Dendritic cell treated with granulocyte-macrophage colony-stimulating factor and Interleukin-4, amounts not matched to agents 40 ng/mL and 50 ng/mL, for 4 days (primary cell): ENCODE results near the gene NHLRC4.

Experiments used
- H3K27ac Mint-ChIP-seq: one replicate; pipeline ENCODE4 v1.8.0; 2022; ENCODE audit warnings: mild to moderate bottlenecking, mixed read lengths
- H3K27me3 Mint-ChIP-seq: one replicate; pipeline ENCODE4 v1.8.0; 2022; ENCODE audit warnings: mild to moderate bottlenecking, mixed read lengths
- H3K36me3 Mint-ChIP-seq: one replicate; pipeline ENCODE4 v1.8.0; 2022; ENCODE audit warnings: low read depth, mixed read lengths
- H3K4me1 Mint-ChIP-seq: one replicate; pipeline ENCODE4 v1.8.0; 2022; ENCODE audit warnings: low read depth, mixed read lengths
- H3K4me3 Mint-ChIP-seq: one replicate; pipeline ENCODE4 v1.8.0; 2022; ENCODE audit warnings: mild to moderate bottlenecking, moderate library complexity, mixed read lengths
- H3K9me3 Mint-ChIP-seq: one replicate; pipeline ENCODE4 v1.8.0; 2022; ENCODE audit warnings: mixed read lengths
- intact Hi-C: fragments of 100-400 bp; cut with micrococcal nuclease; formaldehyde crosslinking; loops from one replicate; pipeline ENCODE4 v1.15.0; 2022

NHLRC4 gene

GRCh38 chr16:554640-555365, 12.0 kb upstream of the NHLRC4 start:
- no peaks in the 10 kb centered on the region for H3K4me1 Mint-ChIP-seq
- intact Hi-C loops, result no loop called here
- H3K27me3 Mint-ChIP-seq, result peaks cover 26% of the 10 kb centered on the region
- no peak overlapping the region for H3K27ac Mint-ChIP-seq
- peaks cover 48% of the 10 kb centered on the region for H3K36me3 Mint-ChIP-seq
- no peaks in the 10 kb centered on the region for H3K9me3 Mint-ChIP-seq
- no peak overlapping the region for H3K4me3 Mint-ChIP-seq

GRCh38 chr16:555528-556473, 11.0 kb upstream of the NHLRC4 start:
- intact Hi-C loops, result no loop called here
- H3K27me3 Mint-ChIP-seq, result peaks cover 26% of the 10 kb centered on the region
- no peak overlapping the region for H3K27ac Mint-ChIP-seq
- H3K36me3 Mint-ChIP-seq, result peaks cover 40% of the 10 kb centered on the region
- H3K9me3 Mint-ChIP-seq, result no peaks in the 10 kb centered on the region
- no peak overlapping the region for H3K4me3 Mint-ChIP-seq
- no peaks in the 10 kb centered on the region for H3K4me1 Mint-ChIP-seq

- intact Hi-C loops, result no loop called here
- Mint-ChIP-seq H3K4me1 (no peaks in the 10 kb centered on the region), H3K27me3 (peaks cover 33% of the 10 kb centered on the region), H3K27ac (no peak overlapping the region), H3K9me3 (no peaks in the 10 kb centered on the region), H3K4me3 (no peak overlapping the region), H3K36me3 (peaks cover 34% of the 10 kb centered on the region)
Measured at GRCh38 chr16:556474-557173, 10.2 kb upstream of the NHLRC4 start.

- Mint-ChIP-seq H3K9me3 (no peaks in the 10 kb centered on the region), H3K4me1 (no peaks in the 10 kb centered on the region), H3K36me3 (peaks cover 24% of the 10 kb centered on the region), H3K27me3 (peaks cover 43% of the 10 kb centered on the region), H3K4me3 (no peak overlapping the region), H3K27ac (no peak overlapping the region)
- intact Hi-C loops, result no loop called here
Measured at GRCh38 chr16:557463-558297, 9.1 kb upstream of the NHLRC4 start.

GRCh38 chr16:558298-559020, 8.3 kb upstream of the NHLRC4 start:
- Mint-ChIP-seq H3K9me3 (no peaks in the 10 kb centered on the region), H3K27ac (no peak overlapping the region), H3K4me1 (no peaks in the 10 kb centered on the region), H3K27me3 (peaks cover 45% of the 10 kb centered on the region), H3K36me3 (peaks cover 16% of the 10 kb centered on the region), H3K4me3 (no peak overlapping the region)
- intact Hi-C loops, result no loop called here

- intact Hi-C loops, result no loop called here
- Mint-ChIP-seq H3K4me3 (no peak overlapping the region), H3K36me3 (peaks cover 11% of the 10 kb centered on the region), H3K4me1 (no peaks in the 10 kb centered on the region), H3K27ac (no peak overlapping the region), H3K27me3 (peaks cover 45% of the 10 kb centered on the region), H3K9me3 (no peaks in the 10 kb centered on the region)
Measured at GRCh38 chr16:559021-559380, 7.8 kb upstream of the NHLRC4 start.

GRCh38 chr16:559411-560203, 7.2 kb upstream of the NHLRC4 start:
- Mint-ChIP-seq H3K4me1 (no peaks in the 10 kb centered on the region), H3K36me3 (peaks cover 5% of the 10 kb centered on the region), H3K27me3 (peaks cover 45% of the 10 kb centered on the region), H3K9me3 (no peaks in the 10 kb centered on the region), H3K4me3 (no peak overlapping the region), H3K27ac (no peak overlapping the region)
- intact Hi-C loops, result no loop called here

- Mint-ChIP-seq H3K27me3 (peaks cover 45% of the 10 kb centered on the region), H3K9me3 (no peaks in the 10 kb centered on the region), H3K27ac (no peak within 1 kb of the TSS), H3K4me3 (no peak within 1 kb of the TSS), H3K36me3 (no peaks in the 10 kb centered on the region), H3K4me1 (no peaks in the 10 kb centered on the region)
- intact Hi-C loops, result no loop called here
Measured at GRCh38 chr16:560204-560700, 6.6 kb upstream of the NHLRC4 start, which contains the start of gene PRR35. PRR35 (plus strand) TSS chr16:560394; CDS start chr16:563295, 2,901 bp downstream.

- Mint-ChIP-seq H3K4me3 (no peak overlapping the region), H3K27ac (no peak overlapping the region), H3K27me3 (peaks cover 45% of the 10 kb centered on the region), H3K4me1 (no peaks in the 10 kb centered on the region), H3K36me3 (no peaks in the 10 kb centered on the region), H3K9me3 (no peaks in the 10 kb centered on the region)
- intact Hi-C loops, result no loop called here
Measured at GRCh38 chr16:560701-561412, 5.9 kb upstream of the NHLRC4 start.

- H3K4me1 Mint-ChIP-seq, result peaks cover 1% of the 10 kb centered on the region
- H3K36me3 Mint-ChIP-seq, result no peaks in the 10 kb centered on the region
- peaks cover 45% of the 10 kb centered on the region for H3K27me3 Mint-ChIP-seq
- H3K27ac Mint-ChIP-seq, result no peak overlapping the region
- no peaks in the 10 kb centered on the region for H3K9me3 Mint-ChIP-seq
- intact Hi-C loops, result no loop called here
- no peak overlapping the region for H3K4me3 Mint-ChIP-seq
Measured at GRCh38 chr16:561413-561794, 5.4 kb upstream of the NHLRC4 start.

- Mint-ChIP-seq H3K4me3 (no peak overlapping the region), H3K4me1 (peaks cover 10% of the 10 kb centered on the region), H3K27me3 (peaks cover 43% of the 10 kb centered on the region), H3K27ac (no peak overlapping the region), H3K36me3 (no peaks in the 10 kb centered on the region), H3K9me3 (no peaks in the 10 kb centered on the region)
- intact Hi-C loops, result no loop called here
Measured at GRCh38 chr16:561957-562938, 4.6 kb upstream of the NHLRC4 start.
